Keratinocyte (primary cell): ENCODE results near the gene COL9A3. TPM values are rescaled to one million over a fixed set of nuclear protein-coding genes. Genes with fewer than 3 reads are reported as not detected.

Experiments used
- DNase-seq: peaks from one replicate; pipeline ENCODE4 v3.0.0-alpha.2; 2011; ENCODE audit warnings: low read depth, missing footprints, low spot score
- FAIRE-seq: peaks from 2 replicates; lab custom pipeline; 2011; peaks lifted over from hg19 to GRCh38; lab: Jason Lieb, UNC
- H2AFZ ChIP-seq: 2 replicates; pipeline ENCODE4 v1.6.0; 2012; ENCODE audit warnings: low read length, control low read depth, inconsistent platforms; ENCODE audit not compliant: control insufficient read depth
- H3K27ac ChIP-seq: 2 replicates; pipeline ENCODE4 v1.5.1; 2011; ENCODE audit warnings: low read length; ENCODE audit not compliant: control insufficient read depth, insufficient read depth
- H3K27me3 ChIP-seq: 3 replicates; pipeline ENCODE4 v1.6.0; 2011; ENCODE audit warnings: low read length; ENCODE audit not compliant: control insufficient read depth, insufficient read depth; ENCODE audit errors: extremely low read depth
- H3K36me3 ChIP-seq, 2 experiments: 2 replicates in 1 of 2; 3 replicates in 1 of 2; pipeline ENCODE4 v1.5.1; 2011; ENCODE audit warnings: low read length in 2 of 2, mild to moderate bottlenecking in 1 of 2; ENCODE audit not compliant: control insufficient read depth in 2 of 2, insufficient read depth in 2 of 2; ENCODE audit errors: extremely low read depth in 1 of 2
- H3K4me1 ChIP-seq: 3 replicates; pipeline ENCODE4 v1.5.1; 2011; ENCODE audit warnings: low read length; ENCODE audit not compliant: control insufficient read depth, insufficient read depth; ENCODE audit errors: extremely low read depth
- H3K4me2 ChIP-seq: 3 replicates; pipeline ENCODE4 v1.6.0; 2011; ENCODE audit warnings: low read depth, low read length; ENCODE audit not compliant: control insufficient read depth, insufficient read depth; ENCODE audit errors: extremely low read depth
- H3K4me3 ChIP-seq, 3 experiments: fragments of 200-600 bp in 1 of 3; sonication (generic) in 1 of 3; 2 replicates in 2 of 3; 3 replicates in 1 of 3; pipeline ENCODE4 v1.5.1; 2011 to 2016; ENCODE audit warnings: low read length in 3 of 3, mild to moderate bottlenecking in 3 of 3, control low read depth in 2 of 3, inconsistent platforms in 1 of 3, low read depth in 1 of 3, mixed read lengths in 1 of 3, mixed run types in 1 of 3, moderate library complexity in 1 of 3; ENCODE audit not compliant: control insufficient read depth in 2 of 3, insufficient read depth in 2 of 3; ENCODE audit errors: extremely low read depth in 1 of 3
- H3K79me2 ChIP-seq: 2 replicates; pipeline ENCODE4 v1.6.0; 2012; ENCODE audit warnings: low read length; ENCODE audit not compliant: control insufficient read depth, insufficient read depth
- H3K9ac ChIP-seq: 3 replicates; pipeline ENCODE4 v1.6.0; 2011; ENCODE audit warnings: low read length; ENCODE audit not compliant: control insufficient read depth, insufficient read depth; ENCODE audit errors: extremely low read depth
- H3K9me1 ChIP-seq: 3 replicates; pipeline ENCODE4 v1.6.0; 2011; ENCODE audit warnings: low read length; ENCODE audit not compliant: control insufficient read depth, insufficient read depth; ENCODE audit errors: extremely low read depth
- H3K9me3 ChIP-seq: 2 replicates; pipeline ENCODE4 v1.5.1; 2012; ENCODE audit warnings: low read depth, low read length; ENCODE audit not compliant: control insufficient read depth
- H4K20me1 ChIP-seq: 3 replicates; pipeline ENCODE4 v1.6.0; 2011; ENCODE audit warnings: low read length; ENCODE audit not compliant: control insufficient read depth, insufficient read depth; ENCODE audit errors: extremely low read depth
- CTCF ChIP-seq, 3 experiments: IDR thresholded peaks in 1 of 3; conservative IDR thresholded peaks in 1 of 3; optimal IDR thresholded peaks in 1 of 3; 2 replicates in 2 of 3; 3 replicates in 1 of 3; pipeline versions ENCODE3 to v1.5.1; 2011; ENCODE audit warnings: low read length in 3 of 3, mild to moderate bottlenecking in 3 of 3, moderate library complexity in 2 of 3, control low read depth in 1 of 3, inconsistent platforms in 1 of 3; ENCODE audit not compliant: insufficient read depth in 2 of 3; ENCODE audit errors: extremely low read depth in 1 of 3
- EZH2 ChIP-seq: IDR thresholded peaks from one replicate; pipeline ENCODE4 v1.6.1; 2012; ENCODE audit warnings: inconsistent platforms, mild to moderate bottlenecking, low read length, moderate library complexity
- dilution Hi-C: fragments of 300-500 bp; cut with MboI; formaldehyde crosslinking; loops from one replicate; pipeline ENCODE4 v1.7.0; 2020; ENCODE audit warnings: low sequenced_read_pairs; ENCODE audit not compliant: extremely low pct_ligation_motif_present
- polyA plus RNA-seq, 5 experiments: library from polyadenylated mRNA; depleted of rRNA in 3 of 5; stranded (reverse) in 3 of 5; stranded (forward) in 1 of 5; unstranded in 1 of 5; fragments of >200 nt; gene quantifications; 1 replicate in 1 of 5; 2 replicates in 3 of 5; 3 replicates in 1 of 5; pipeline versions ENCODE4 v1.2.1 to v1.2.3, GENCODE V29; 2011 to 2012; ENCODE audit warnings: missing spikeins in 2 of 5, low read depth in 1 of 5, low replicate concordance in 1 of 5

The COL9A3 gene
- polyA plus RNA-seq, 1 donor (not counting 4 experiments of a cell fraction or from before 2014, with no cell fraction given) = 4.8 TPM

- Histone ChIP-seq H3K36me3 (peaks cover 37 to 43% of the 10 kb centered on the region in 2 experiments), H3K79me2 (no peaks in the 10 kb centered on the region)
- DNase-seq = no peak
Measured at GRCh38 chr20:62887860-62888239, 71.0 kb downstream of the COL9A3 start.

GRCh38 chr20:62888406-62888805, 71.6 kb downstream of the COL9A3 start:
- Histone ChIP-seq H3K36me3 (peaks cover 41 to 46% of the 10 kb centered on the region in 2 experiments), H3K9ac (no peak overlapping the region), H4K20me1 (no peaks in the 10 kb centered on the region), H3K27me3 (no peaks in the 10 kb centered on the region), H3K4me3 (no peak overlapping the region), H3K4me2 (no peak overlapping the region), H2AFZ (no peak overlapping the region), H3K4me1 (no peaks in the 10 kb centered on the region), H3K9me1 (no peaks in the 10 kb centered on the region), H3K27ac (no peak overlapping the region), H3K9me3 (no peaks in the 10 kb centered on the region), H3K79me2 (no peaks in the 10 kb centered on the region)
- no peak for DNase-seq
- dilution Hi-C loops = no loop called here
- TF ChIP-seq CTCF (optimal IDR thresholded peaks at IDR 0.05 in 1 of 3, IDR thresholded peaks at IDR 0.05 in 1 of 3, conservative IDR thresholded peaks at IDR 0.05 in 1 of 3; ENCODE audit: extremely low read depth in 1 of 3, insufficient read depth in 2 of 3, low read length in 3 of 3) = no peak
- TF ChIP-seq EZH2 = no peak
- FAIRE-seq = no peak

More at GRCh38 chr20:62887860-62888239, 71.0 kb downstream of the COL9A3 start:
- no peaks in the 10 kb centered on the region for H3K9me1 ChIP-seq
- H2AFZ ChIP-seq = no peak overlapping the region
- TF ChIP-seq EZH2 = no peak
- TF ChIP-seq CTCF (optimal IDR thresholded peaks at IDR 0.05 in 1 of 3, IDR thresholded peaks at IDR 0.05 in 1 of 3, conservative IDR thresholded peaks at IDR 0.05 in 1 of 3; ENCODE audit: extremely low read depth in 1 of 3, insufficient read depth in 2 of 3, low read length in 3 of 3) = no peak
- no peaks in the 10 kb centered on the region for H4K20me1 ChIP-seq
- dilution Hi-C loops = no loop called here
- H3K4me2 ChIP-seq = no peak overlapping the region
- H3K4me1 ChIP-seq = no peaks in the 10 kb centered on the region
- FAIRE-seq = no peak
- H3K4me3 ChIP-seq = no peak overlapping the region
- H3K9ac ChIP-seq = no peak overlapping the region
- no peak overlapping the region for H3K27ac ChIP-seq
- H3K27me3 ChIP-seq = no peaks in the 10 kb centered on the region
- no peaks in the 10 kb centered on the region for H3K9me3 ChIP-seq
